ENCODE data around the gene MTX2.

MTX2 gene

DNA sequence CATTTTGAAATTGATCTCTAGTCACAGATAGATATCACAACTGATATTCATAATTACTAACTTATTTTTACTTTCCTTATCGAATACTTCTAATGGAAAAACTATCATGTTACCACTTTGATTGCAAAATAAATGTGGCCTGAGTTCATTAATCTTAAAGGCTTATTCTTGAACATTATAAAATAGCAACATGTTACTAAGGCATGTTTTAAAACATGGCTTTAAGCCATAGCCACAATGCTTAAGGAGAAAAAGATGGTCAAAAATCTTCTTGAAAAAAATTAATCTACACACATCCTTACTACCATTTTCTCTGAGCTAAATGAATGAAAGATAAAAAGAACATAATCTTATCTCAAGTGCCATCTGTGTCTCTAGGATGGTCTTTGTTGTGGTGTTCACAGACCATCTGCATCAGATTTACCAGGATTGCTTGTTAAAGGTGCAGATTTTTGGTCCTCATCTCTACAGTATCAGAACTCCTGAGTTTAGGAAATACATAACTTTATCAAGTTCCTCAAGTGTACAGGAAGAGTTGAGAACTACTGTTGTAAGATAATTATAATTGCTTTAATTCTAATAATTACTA is 15.3 kb downstream of the MTX2 start:
- TF ChIP-seq, protein P1, sequence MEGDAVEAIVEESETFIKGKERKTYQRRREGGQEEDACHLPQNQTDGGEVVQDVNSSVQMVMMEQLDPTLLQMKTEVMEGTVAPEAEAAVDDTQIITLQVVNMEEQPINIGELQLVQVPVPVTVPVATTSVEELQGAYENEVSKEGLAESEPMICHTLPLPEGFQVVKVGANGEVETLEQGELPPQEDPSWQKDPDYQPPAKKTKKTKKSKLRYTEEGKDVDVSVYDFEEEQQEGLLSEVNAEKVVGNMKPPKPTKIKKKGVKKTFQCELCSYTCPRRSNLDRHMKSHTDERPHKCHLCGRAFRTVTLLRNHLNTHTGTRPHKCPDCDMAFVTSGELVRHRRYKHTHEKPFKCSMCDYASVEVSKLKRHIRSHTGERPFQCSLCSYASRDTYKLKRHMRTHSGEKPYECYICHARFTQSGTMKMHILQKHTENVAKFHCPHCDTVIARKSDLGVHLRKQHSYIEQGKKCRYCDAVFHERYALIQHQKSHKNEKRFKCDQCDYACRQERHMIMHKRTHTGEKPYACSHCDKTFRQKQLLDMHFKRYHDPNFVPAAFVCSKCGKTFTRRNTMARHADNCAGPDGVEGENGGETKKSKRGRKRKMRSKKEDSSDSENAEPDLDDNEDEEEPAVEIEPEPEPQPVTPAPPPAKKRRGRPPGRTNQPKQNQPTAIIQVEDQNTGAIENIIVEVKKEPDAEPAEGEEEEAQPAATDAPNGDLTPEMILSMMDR (IDR thresholded peaks at IDR 0.05; ENCODE audit: low read depth, low read length, missing control alignments) = no peak
- no peak overlapping the region for H3K4me3 ChIP-seq (ENCODE audit: low read depth, low read length)
- no peak for DNase-seq (ENCODE audit: low read depth)

DNA sequence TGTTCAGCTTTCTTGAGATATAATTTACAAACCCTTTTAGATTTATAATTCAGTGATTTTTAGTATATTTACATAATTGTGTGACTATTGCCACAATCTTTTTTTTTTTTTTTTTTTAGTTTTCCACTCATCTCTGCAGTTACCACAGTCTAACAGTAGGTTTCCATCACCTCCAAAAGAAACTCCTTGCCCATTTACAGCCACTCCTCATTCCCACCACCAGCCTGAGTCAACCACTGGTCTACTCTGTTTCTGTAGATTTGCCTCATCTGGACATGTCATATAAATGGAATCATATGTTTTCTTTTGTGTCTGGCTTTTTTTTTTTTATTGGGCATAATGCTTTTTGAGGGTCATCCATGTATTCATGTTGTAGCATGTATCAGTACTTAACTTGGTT is 16.1 kb downstream of the MTX2 start:
- H3K4me3 ChIP-seq (ENCODE audit: low read depth, low read length) = no peak overlapping the region
- DNase-seq (ENCODE audit: low read depth) = no peak
- TF ChIP-seq, protein P1 (IDR thresholded peaks at IDR 0.05; ENCODE audit: low read depth, low read length, missing control alignments) = peak; percentile 2

DNA sequence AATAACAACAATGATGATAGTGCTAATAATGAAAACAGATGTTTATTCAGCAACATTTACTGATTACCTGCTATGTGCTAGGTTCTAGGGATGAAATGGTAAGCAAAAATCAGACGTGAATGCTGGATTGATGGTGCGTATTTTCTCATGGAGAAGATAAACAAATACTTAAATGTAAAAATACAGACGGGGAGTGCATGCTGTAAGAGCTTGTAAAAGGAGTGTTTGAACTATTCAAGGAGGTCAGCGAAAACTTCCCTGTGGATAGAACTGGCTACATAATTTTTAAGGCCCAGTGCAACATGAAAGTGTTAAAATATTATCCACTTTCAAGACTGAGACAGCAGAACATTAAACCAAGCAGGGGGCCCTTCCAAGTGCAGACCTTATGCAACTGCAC is 22.1 kb downstream of the MTX2 start:
- H3K4me3 ChIP-seq (ENCODE audit: low read depth, low read length) = no peak overlapping the region
- TF ChIP-seq, protein P1 (IDR thresholded peaks at IDR 0.05; ENCODE audit: low read depth, low read length, missing control alignments) = no peak
- DNase-seq (ENCODE audit: low read depth) = no peak

DNA sequence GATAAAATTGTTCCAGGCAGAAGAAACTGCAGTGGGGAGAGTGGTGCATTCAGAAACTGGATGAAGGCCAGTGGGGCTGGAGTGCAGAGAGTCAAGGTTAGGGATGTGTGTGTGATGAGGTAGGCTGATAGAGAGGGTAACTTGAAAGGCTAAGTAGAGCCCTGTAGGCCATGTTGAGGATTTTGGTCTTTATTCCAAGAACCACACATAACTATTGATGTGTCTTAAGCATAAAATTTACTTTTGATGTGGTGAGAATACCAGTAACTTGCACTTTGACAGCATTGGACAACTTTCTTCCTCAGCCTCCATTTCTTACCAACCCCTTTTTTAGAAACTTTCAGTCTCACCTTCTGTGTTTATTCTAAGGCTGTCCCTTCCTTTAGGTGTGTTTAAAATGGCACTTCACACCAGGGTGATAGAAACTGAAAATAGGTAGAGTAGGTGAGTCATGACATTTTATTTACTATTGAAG is 22.6 kb downstream of the MTX2 start:
- peak; percentile 22 for DNase-seq (ENCODE audit: low read depth)
- no peak overlapping the region for H3K4me3 ChIP-seq (ENCODE audit: low read depth, low read length)

DNA sequence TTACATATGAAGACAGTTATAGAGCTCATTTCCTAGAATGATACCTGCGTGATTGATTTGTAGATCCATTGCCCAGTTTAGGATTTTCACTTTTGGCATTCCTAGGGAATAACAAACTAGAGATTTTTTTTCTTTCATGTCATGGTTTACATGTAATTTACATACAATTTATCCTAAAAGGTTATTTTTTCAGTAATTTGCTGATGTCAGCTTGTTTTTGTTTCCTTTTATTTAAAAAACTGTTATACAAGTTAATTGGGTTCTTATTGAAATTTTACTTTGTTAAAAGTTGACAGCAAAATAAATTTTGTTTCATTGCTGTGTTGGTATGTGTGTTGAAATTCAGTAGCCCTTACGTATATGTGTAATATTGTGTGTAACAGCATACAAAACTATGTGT is 23.4 kb downstream of the MTX2 start:
- no peak overlapping the region for H3K4me3 ChIP-seq (ENCODE audit: low read depth, low read length)
- no peak for DNase-seq (ENCODE audit: low read depth)
- TF ChIP-seq, protein P1 (IDR thresholded peaks at IDR 0.05; ENCODE audit: low read depth, low read length, missing control alignments) = no peak

More for the DNA sequence above, 22.6 kb downstream of the MTX2 start:
- TF ChIP-seq, protein P1 (IDR thresholded peaks at IDR 0.05; ENCODE audit: low read depth, low read length, missing control alignments) = no peak

DNA sequence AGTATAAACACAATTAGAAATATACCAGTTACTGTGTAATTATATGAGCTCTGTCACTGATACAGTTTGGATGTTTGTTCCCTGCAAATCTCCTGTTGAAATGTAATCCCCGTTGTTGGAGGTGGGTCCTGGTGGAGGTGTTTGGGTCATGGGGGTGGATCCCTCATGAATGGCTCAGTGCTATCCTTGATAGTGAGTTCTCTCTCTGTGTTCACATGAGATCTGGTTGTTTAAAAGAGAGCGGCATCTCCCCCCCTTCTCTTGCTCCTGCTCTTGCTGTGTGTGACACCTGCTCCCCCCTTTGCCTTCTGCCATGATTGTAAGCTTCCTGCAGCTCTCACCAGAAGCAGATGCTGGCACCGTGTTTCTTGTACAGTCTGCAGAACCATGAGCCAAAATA is 24.1 kb downstream of the MTX2 start:
- TF ChIP-seq, protein P1 (IDR thresholded peaks at IDR 0.05; ENCODE audit: low read depth, low read length, missing control alignments) = no peak
- H3K4me3 ChIP-seq (ENCODE audit: low read depth, low read length) = no peak overlapping the region
- DNase-seq (ENCODE audit: low read depth) = no peak

DNA sequence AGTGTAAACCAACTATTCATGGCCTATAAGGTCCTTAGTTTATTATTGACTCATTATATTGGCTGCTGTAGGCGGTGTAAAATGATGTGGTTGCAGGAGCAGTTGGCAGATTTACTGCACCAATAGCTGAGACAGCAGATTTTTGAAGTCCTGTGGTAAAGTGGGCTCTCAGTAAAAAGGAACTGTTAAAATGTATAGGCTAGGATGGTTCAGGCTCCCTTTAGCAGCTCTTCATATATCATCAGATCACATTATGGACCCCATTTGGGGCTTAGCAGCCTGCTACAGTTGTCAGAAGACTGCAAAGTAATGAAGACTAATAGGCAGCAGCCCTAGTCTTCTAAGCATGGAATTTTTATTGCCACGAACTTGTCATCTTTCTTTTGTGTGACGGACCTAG is 27.8 kb downstream of the MTX2 start:
- TF ChIP-seq, protein P1 (IDR thresholded peaks at IDR 0.05; ENCODE audit: low read depth, low read length, missing control alignments) = no peak

More for the DNA sequence above, 27.8 kb downstream of the MTX2 start:
- no peak for DNase-seq (ENCODE audit: low read depth)
- no peak overlapping the region for H3K4me3 ChIP-seq (ENCODE audit: low read depth, low read length)
